ENCODE measurements around the gene STK11. TPM values are rescaled to one million over a fixed set of nuclear protein-coding genes. Genes with fewer than 3 reads are reported as not detected.

STK11 gene
- total RNA-seq, 8 experiments from 2014 or later, result 30.1 to 61.1 (median 36.6) TPM

- Histone ChIP-seq H3K4me3 (no peak overlapping the region), H3K4me1 (replicated peaks in 1 of 2) (peaks cover 36 to 49% of the 10 kb centered on the region in 2 donors), H3K27ac (no peak overlapping the region)
- in situ Hi-C loops (cut with MboI; ENCODE audit: low pct_unique_long_range_greater_than_20kb in 2 of 9, low sequenced_read_pairs in 9 of 9, unreplicated experiment in 9 of 9), result no loop called here
- no peak for ATAC-seq (replicated peaks in 6 of 8)
- WGBS, 10 experiments, result 46% methylated on average over 3 of the region's 8 CpGs; no CpG with 5 or more reads in 9 of the 10 experiments
These were observed 52.5 kb downstream of the STK11 start for GRCh38 chr19:1258163-1258492.

- no peak overlapping the region for H3K4me3 ChIP-seq
These were observed 53.2 kb downstream of the STK11 start for GRCh38 chr19:1258707-1259205.

DNA sequence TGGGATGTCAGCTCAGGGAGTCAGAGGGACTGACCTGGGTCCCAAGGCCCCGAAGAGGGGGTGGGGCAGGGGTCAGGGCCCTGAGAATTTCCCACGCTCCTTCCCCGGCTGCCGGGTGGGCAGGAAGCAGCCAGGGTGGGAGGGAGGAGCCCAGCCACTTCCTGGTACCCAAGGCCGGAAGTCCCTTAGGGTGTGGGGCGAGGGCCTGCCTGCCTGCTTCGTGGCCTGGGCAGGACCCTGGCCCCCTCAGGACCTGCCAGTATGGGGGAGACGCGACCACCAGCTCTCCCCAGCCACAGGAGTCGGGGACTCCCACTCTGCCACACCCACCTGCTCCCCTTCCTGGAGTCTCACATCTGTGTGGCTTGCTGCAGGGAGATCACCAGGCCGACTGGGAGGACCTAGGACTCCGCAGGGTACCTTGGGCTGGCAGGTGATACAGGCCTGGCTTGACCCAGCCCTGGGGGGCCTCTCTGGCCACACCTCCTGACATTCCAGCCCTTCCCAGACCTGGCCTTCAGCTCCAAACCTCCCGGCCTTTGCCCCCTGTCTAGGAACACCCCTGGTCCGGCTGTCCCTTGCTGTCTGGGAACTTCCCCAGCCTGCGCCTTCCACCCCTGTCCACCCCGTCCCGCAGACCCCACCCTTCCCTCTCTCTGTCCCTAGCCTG lies 53.8 kb downstream of the STK11 start:
- H3K4me1 ChIP-seq (replicated peaks in 1 of 2), result peaks cover 31 to 44% of the 10 kb centered on the region in 2 donors

More at GRCh38 chr19:1258707-1259205, 53.2 kb downstream of the STK11 start:
- Histone ChIP-seq H3K27ac (peak overlapping the region; percentile 46 to 77), H3K4me1 (replicated peaks in 1 of 2) (peaks cover 31 to 45% of the 10 kb centered on the region in 2 donors)
- no peak for ATAC-seq (replicated peaks in 6 of 8)
- WGBS, 10 experiments, result 4 to 100% (median 50%) methylated on average over 1 to 9 of the region's 15 CpGs
- in situ Hi-C loops (cut with MboI; ENCODE audit: low pct_unique_long_range_greater_than_20kb in 2 of 9, low sequenced_read_pairs in 9 of 9, unreplicated experiment in 9 of 9), result no loop called here

GRCh38 chr19:1259876-1260748 lies 54.5 kb downstream of the STK11 start:
- peak in 7 of 8 experiments; percentile 2 to 28 (median 15) for ATAC-seq (replicated peaks in 6 of 8)
- H3K27ac ChIP-seq, result peak overlapping the region; percentile 51 to 80
- 33 to 100% methylated on average over 1 of the region's 33 CpGs; no CpG with 5 or more reads in 8 of the 10 experiments for WGBS, 10 experiments
- peaks cover 39 to 51% of the 10 kb centered on the region in 2 donors for H3K4me1 ChIP-seq (replicated peaks in 1 of 2)
- in situ Hi-C loops (cut with MboI; ENCODE audit: low pct_unique_long_range_greater_than_20kb in 2 of 9, low sequenced_read_pairs in 9 of 9, unreplicated experiment in 9 of 9), result no loop called here
- H3K4me3 ChIP-seq, result peak overlapping the region; percentile 4 to 15 (median 7)

More for the DNA sequence above, 53.8 kb downstream of the STK11 start:
- Histone ChIP-seq H3K4me3 (no peak overlapping the region), H3K27ac (peak overlapping the region; percentile 46 to 77)
- in situ Hi-C loops (cut with MboI; ENCODE audit: low pct_unique_long_range_greater_than_20kb in 2 of 9, low sequenced_read_pairs in 9 of 9, unreplicated experiment in 9 of 9), result no loop called here
- 13 to 83% (median 20%) methylated on average over 1 to 3 of the region's 17 CpGs; no CpG with 5 or more reads in 7 of the 10 experiments for WGBS, 10 experiments
- peak in 3 of 8 experiments; percentile 5 to 9 (median 7) for ATAC-seq (replicated peaks in 6 of 8)

DNA sequence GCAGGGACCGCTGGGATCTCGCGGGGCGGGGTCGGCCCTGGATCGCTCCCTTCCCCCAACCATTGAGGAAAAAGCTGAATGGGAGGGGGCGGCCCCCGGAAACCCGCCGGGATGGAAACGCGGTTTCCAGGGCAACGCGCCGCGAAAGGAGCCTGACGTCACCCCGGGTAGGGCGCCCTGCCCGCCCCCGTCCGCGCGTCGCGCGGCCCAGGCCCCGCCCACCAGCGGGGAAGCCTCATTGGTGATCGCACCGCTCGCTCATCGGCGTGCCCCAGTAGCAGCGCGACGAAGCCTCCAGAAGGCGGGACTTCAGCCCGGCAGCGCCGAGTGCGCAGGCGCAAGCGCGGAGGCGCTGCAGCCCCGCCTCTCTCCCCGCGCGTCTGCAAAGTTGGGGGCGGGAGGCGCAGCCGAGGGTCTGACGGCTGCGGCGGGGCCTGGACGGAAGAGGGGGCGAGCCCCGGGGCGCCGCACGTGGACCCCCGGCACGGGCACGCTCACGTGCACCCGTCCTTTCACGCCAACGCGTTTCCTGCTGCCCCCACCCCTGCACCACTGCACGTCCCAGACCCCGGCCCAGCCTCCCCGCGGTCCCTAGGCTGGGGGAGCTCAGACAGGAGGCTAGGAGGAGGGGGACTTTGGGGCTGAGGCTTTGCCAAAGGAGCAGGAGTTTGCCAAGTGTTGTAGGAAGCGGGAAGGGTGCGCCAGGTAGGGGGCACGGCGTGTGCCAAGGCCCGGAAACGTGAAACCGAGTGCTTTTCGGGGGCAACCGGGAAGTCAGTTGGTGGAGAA lies 55.4 kb downstream of the STK11 start:
- H3K4me1 ChIP-seq (replicated peaks in 1 of 2), result peaks cover 47 to 60% of the 10 kb centered on the region in 2 donors
- WGBS, 10 experiments, result 7% methylated on average over 6 of the region's 83 CpGs; no CpG with 5 or more reads in 9 of the 10 experiments

GRCh38 chr19:1261538-1261797 lies 55.9 kb downstream of the STK11 start:
- in situ Hi-C loops (cut with MboI; ENCODE audit: low pct_unique_long_range_greater_than_20kb in 2 of 9, low sequenced_read_pairs in 9 of 9, unreplicated experiment in 9 of 9), result no loop called here
- H3K4me3 ChIP-seq, result peak overlapping the region; percentile 42 to 61 (median 51)
- no peak for ATAC-seq (replicated peaks in 6 of 8)
- H3K4me1 ChIP-seq (replicated peaks in 1 of 2), result peaks cover 52 to 64% of the 10 kb centered on the region in 2 donors
- peak overlapping the region; percentile 81 to 82 for H3K27ac ChIP-seq
- 0 to 29% (median 7%) methylated on average over 1 to 7 of the region's 14 CpGs; no CpG with 5 or more reads in 5 of the 10 experiments for WGBS, 10 experiments

More for the DNA sequence above, 55.4 kb downstream of the STK11 start:
- Histone ChIP-seq H3K4me3 (peak overlapping the region; percentile 42 to 61 (median 51)), H3K27ac (peak overlapping the region; percentile 81 to 82)
- peak; percentile 9 to 81 (median 75) for ATAC-seq (replicated peaks in 6 of 8)
- in situ Hi-C loops (cut with MboI; ENCODE audit: low pct_unique_long_range_greater_than_20kb in 2 of 9, low sequenced_read_pairs in 9 of 9, unreplicated experiment in 9 of 9), result no loop called here

DNA sequence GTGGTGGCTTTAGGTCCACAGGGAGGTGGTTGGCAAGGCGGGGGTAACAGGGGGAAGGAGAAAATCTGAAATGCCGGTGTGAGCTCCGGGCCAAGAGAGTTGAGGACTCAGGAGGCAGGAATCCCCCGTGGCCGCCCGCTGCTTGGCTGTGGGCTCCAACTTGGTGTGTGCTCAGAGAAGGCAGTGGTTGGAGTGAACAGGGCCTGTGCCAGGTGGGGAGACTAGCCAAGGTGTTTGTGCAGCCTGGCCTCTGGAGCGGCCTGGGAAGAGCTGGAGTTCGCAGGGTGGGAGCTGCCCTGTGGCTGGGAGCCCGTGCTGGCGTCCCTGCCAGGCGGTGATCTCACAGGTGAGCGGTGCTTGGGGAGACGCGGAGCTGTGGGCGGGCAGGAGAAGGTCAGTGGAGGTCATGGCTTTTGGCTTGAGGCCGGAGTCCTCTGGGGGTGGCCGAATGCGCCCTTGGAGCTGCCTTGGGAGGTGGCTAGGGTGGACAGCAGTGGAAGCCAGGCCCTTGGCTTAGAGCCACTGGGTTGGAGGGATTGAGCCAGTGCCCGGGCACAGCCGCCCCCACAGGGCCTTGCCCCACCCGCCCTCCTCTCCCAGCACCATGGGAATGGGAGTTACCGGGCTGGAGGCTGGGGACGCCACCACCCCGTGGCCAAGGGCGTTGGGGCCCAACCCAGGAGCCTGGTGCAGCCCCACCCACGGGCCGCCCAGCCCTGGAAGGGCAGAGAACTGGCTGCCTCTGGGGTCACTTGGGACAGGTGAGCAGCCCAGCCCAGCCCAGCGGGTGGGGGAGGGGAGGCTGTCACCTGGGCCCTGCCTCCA lies 56.4 kb downstream of the STK11 start:
- peak overlapping the region; percentile 81 to 82 for H3K27ac ChIP-seq
- peaks cover 52 to 69% of the 10 kb centered on the region in 2 donors for H3K4me1 ChIP-seq (replicated peaks in 1 of 2)
- no peak for ATAC-seq (replicated peaks in 6 of 8)
- in situ Hi-C loops (cut with MboI; ENCODE audit: low pct_unique_long_range_greater_than_20kb in 2 of 9, low sequenced_read_pairs in 9 of 9, unreplicated experiment in 9 of 9), result no loop called here
- peak overlapping the region; percentile 42 to 61 (median 51) for H3K4me3 ChIP-seq
- WGBS, 10 experiments, result 0 to 83% (median 34%) methylated on average over 1 to 9 of the region's 28 CpGs; no CpG with 5 or more reads in 4 of the 10 experiments

DNA sequence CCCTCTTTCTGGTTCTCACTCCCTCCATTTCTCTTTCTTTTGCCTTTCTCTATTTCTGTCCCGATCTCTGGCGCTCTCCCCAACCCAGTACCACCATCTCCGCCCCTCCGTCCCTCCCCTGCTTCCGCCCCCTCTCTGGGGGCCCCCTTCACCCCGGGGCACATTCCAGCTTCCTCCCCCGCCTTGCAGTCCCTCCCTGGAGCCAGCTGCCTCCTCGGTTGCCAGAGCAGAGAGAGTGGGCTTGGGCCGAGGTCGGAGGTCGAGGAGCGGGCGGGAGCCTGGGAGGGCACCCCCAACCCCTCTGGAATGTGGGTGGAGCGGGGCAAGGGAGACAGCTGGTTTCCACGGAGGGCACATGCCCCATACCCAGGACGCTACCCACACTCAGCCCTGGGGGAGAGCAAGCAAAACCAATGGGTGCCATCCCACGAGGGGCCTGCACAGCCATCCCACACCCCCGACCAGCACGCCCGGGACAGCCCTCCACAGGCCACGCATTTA lies 57.1 kb downstream of the STK11 start:
- H3K4me1 ChIP-seq (replicated peaks in 1 of 2), result peaks cover 59 to 74% of the 10 kb centered on the region in 2 donors
- in situ Hi-C loops (cut with MboI; ENCODE audit: low pct_unique_long_range_greater_than_20kb in 2 of 9, low sequenced_read_pairs in 9 of 9, unreplicated experiment in 9 of 9), result no loop called here
- no CpG with 5 or more reads among the region's 21 CpGs for WGBS, 10 experiments
- H3K27ac ChIP-seq, result peak overlapping the region in 1 of 2 donors; percentile 15
- no peak for ATAC-seq (replicated peaks in 6 of 8)
- H3K4me3 ChIP-seq, result peak overlapping the region in 2 of 5 donors; percentile 51 to 61

DNA sequence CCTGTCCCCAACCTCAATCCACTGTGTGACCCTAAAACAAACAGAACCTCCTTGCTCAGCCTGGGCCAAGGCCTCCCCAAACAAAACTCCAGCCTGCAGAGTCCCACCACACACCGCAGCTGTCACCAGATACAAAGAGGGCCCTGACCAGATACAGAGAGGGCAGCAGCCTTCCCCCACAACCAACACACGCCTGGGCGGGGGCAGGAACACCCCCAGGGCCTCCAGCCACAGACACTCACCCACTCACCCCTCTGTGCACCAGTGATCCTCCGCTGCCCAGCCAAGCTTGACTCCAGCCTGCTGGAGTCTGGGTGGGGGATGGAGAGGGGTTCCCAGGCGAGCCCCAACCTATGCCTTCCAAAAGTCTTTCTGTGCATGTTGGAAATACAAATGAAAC lies 57.6 kb downstream of the STK11 start:
- in situ Hi-C loops (cut with MboI; ENCODE audit: low pct_unique_long_range_greater_than_20kb in 2 of 9, low sequenced_read_pairs in 9 of 9, unreplicated experiment in 9 of 9), result no loop called here
- Histone ChIP-seq H3K4me1 (replicated peaks in 1 of 2) (peaks cover 64 to 75% of the 10 kb centered on the region in 2 donors), H3K4me3 (no peak overlapping the region), H3K27ac (no peak overlapping the region)
- ATAC-seq (replicated peaks in 6 of 8), result no peak
- 100% methylated on average over 1 of the region's 5 CpGs; no CpG with 5 or more reads in 9 of the 10 experiments for WGBS, 10 experiments

DNA sequence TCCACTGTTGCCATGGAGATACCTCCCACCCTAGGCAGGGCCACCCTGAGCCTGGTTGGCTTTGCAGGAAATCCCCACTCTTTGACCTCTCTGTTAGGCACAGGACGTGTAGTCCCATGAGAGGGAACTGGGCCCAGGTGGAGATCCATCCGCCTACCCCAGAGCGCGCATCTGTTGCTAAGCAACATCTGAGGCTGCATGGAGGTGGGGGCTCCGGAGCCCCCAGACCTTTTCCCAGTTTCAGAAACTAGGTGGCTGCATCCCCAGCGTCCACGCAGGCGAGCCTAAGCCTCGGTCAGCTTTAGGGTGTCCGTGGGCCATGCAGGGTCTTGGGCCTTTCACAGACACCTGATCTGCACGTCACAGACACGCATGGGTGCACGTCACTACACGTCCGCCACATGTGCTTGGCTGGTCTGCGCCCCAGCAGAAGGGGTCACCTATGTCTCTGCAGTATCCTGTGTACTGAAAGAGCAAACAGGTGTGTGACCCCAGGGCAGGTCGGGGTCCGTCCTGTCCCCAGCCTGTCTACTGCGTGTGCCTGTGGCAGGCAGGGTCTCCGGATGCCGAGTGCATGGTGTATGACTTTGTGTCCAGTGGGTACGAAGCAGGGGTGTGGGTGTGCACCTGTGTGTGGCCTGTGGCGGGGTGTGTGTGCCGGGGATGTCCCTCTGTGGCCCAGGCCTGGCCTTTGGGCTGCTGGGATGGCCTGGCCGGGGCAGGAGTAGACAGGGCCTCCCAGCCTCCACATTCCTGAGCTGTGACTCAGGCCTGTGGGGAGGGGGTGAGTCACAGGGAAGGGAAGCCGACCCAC lies 59.4 kb downstream of the STK11 start:
- Histone ChIP-seq H3K27ac (peak overlapping the region; percentile 84 to 90), H3K4me3 (peak overlapping the region in 1 of 5 donors; percentile 46), H3K4me1 (replicated peaks in 1 of 2) (peaks cover 61 to 69% of the 10 kb centered on the region in 2 donors)
- WGBS, 10 experiments, result 0 to 80% (median 40%) methylated on average over 1 to 6 of the region's 26 CpGs; no CpG with 5 or more reads in 5 of the 10 experiments
- peak in 7 of 8 experiments; percentile 1 to 20 (median 10) for ATAC-seq (replicated peaks in 6 of 8)
- in situ Hi-C loops (cut with MboI; ENCODE audit: low pct_unique_long_range_greater_than_20kb in 2 of 9, low sequenced_read_pairs in 9 of 9, unreplicated experiment in 9 of 9), result no loop called here

DNA sequence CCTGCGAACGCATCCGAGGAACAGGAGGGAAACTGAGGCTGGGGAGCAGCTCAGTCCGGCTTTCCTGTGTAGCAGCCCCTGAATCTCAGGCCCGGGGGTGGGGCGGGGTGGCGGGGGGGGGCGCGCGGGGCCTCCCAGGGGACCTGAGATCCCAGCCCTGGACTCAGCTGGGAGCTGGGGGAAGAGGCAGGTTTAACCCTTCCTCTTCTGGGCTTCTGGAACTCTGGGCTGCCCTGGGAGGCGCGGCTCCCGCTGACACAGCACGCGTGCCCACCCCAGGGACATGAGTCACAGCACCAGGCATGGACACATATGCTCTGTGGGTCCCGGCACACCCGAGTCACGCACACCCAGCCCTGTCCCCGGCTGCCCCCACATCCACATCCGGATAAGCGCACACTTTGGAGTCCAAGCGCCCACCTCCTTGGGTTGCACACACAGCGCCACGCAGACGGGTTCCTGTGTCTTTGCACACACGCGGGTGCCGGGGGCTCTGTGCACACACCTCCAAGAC lies 60.1 kb downstream of the STK11 start:
- in situ Hi-C loops (cut with MboI; ENCODE audit: low pct_unique_long_range_greater_than_20kb in 2 of 9, low sequenced_read_pairs in 9 of 9, unreplicated experiment in 9 of 9), result no loop called here
- Histone ChIP-seq H3K4me3 (peak overlapping the region in 4 of 5 donors; percentile 38 to 46 (median 42)), H3K27ac (peak overlapping the region; percentile 84 to 90), H3K4me1 (replicated peaks in 1 of 2) (peaks cover 60 to 68% of the 10 kb centered on the region in 2 donors)
- peak in 7 of 8 experiments; percentile 3 to 31 (median 19) for ATAC-seq (replicated peaks in 6 of 8)
- 0 to 32% (median 30%) methylated on average over 1 to 7 of the region's 28 CpGs; no CpG with 5 or more reads in 7 of the 10 experiments for WGBS, 10 experiments
